Muscle of leg (tissue), 11 donors: ENCODE data around the gene SIL1. TPM values are rescaled to one million over a fixed set of nuclear protein-coding genes. Genes with fewer than 3 reads are reported as not detected.
"Not testable (repeated sequence)": the region's sequence is repeated elsewhere in the genome, so short reads cannot be mapped to it uniquely, and the experiment has no call there.

Source experiments
- DNase-seq: peaks from one replicate; pipeline ENCODE4 v3.0.0; 2013
- H3K27ac ChIP-seq: one replicate; pipeline ENCODE4 v1.5.1; 2013; ENCODE audit warnings: mild to moderate bottlenecking, low read length, control low read depth
- H3K27me3 ChIP-seq: one replicate; pipeline ENCODE4 v1.6.1; 2013; ENCODE audit warnings: low read length; ENCODE audit not compliant: control insufficient read depth, insufficient read depth
- H3K36me3 ChIP-seq: one replicate; pipeline ENCODE4 v1.6.1; 2013; ENCODE audit warnings: low read length; ENCODE audit not compliant: control insufficient read depth, insufficient read depth
- H3K4me1 ChIP-seq: one replicate; pipeline ENCODE4 v1.6.1; 2013; ENCODE audit warnings: low read length; ENCODE audit not compliant: control insufficient read depth, insufficient read depth
- H3K4me3 ChIP-seq: one replicate; pipeline ENCODE4 v1.5.1; 2013; ENCODE audit warnings: low read length, control low read depth
- H3K9me3 ChIP-seq: replicated peaks from 2 replicates; pipeline ENCODE4 v1.6.1; 2013; ENCODE audit warnings: low read depth, low read length; ENCODE audit not compliant: control insufficient read depth
- WGBS: methylation state at CpG from one replicate; pipeline ENCODE4 v1.1.5; 2013; ENCODE audit warnings: missing lambda C conversion rate; ENCODE audit not compliant: insufficient coverage; 5-methylcytosine and 5-hydroxymethylcytosine counted together
- polyA plus RNA-seq, 8 donors: library from polyadenylated mRNA; unstranded; fragments of 120-200 nt; gene quantifications; one replicate each; pipeline versions ENCODE4 v1.2.1 to v1.2.3, GENCODE V29; 2013; ENCODE audit warnings: inconsistent platforms in 1 of 8, low replicate concordance in 1 of 8; ENCODE audit not compliant: insufficient read length in 8 of 8, insufficient read depth in 1 of 8
- total RNA-seq: library from RNA; stranded (reverse); fragments of 120-200 nt; gene quantifications from one replicate; pipeline ENCODE4 v1.2.4, GENCODE V29; 2013

SIL1 gene
- total and polyA plus RNA-seq, 9 donors: 20.0 to 34.7 (median 26.4) TPM

- Histone ChIP-seq H3K27ac (no peak overlapping the region), H3K36me3 (peaks cover 21% of the 10 kb centered on the region), H3K27me3 (no peaks in the 10 kb centered on the region), H3K4me1 (peaks cover 9% of the 10 kb centered on the region), H3K9me3 (no peaks in the 10 kb centered on the region), H3K4me3 (no peak overlapping the region)
- 100% methylated on average over 2 of the region's 3 CpGs for WGBS
- no peak for DNase-seq
Measured at GRCh38 chr5:139021346-139021745, 176.8 kb downstream of the SIL1 start.

- peaks cover 9% of the 10 kb centered on the region for H3K4me1 ChIP-seq
- peak; percentile 22 for DNase-seq
- H3K4me3 ChIP-seq: no peak overlapping the region
- no peaks in the 10 kb centered on the region for H3K9me3 ChIP-seq
- no peak overlapping the region for H3K27ac ChIP-seq
- H3K36me3 ChIP-seq: peaks cover 18% of the 10 kb centered on the region
- H3K27me3 ChIP-seq: no peaks in the 10 kb centered on the region
- no CpG with 5 or more reads among the region's 4 CpGs for WGBS
Measured at GRCh38 chr5:139019880-139020279, 178.3 kb downstream of the SIL1 start.

- peaks cover 9% of the 10 kb centered on the region for H3K4me1 ChIP-seq
- WGBS: no CpG with 5 or more reads among the region's 3 CpGs
- H3K36me3 ChIP-seq: peaks cover 21% of the 10 kb centered on the region
Measured at GRCh38 chr5:139019211-139019610, 179.0 kb downstream of the SIL1 start.

GRCh38 chr5:139017624-139018023, 180.5 kb downstream of the SIL1 start:
- Histone ChIP-seq H3K27ac (no peak overlapping the region), H3K9me3 (no peaks in the 10 kb centered on the region), H3K4me3 (no peak overlapping the region), H3K4me1 (peaks cover 2% of the 10 kb centered on the region), H3K36me3 (peaks cover 21% of the 10 kb centered on the region), H3K27me3 (no peaks in the 10 kb centered on the region)
- no CpG with 5 or more reads among the region's 5 CpGs for WGBS
- DNase-seq: no peak

More at GRCh38 chr5:139019211-139019610, 179.0 kb downstream of the SIL1 start:
- no peaks in the 10 kb centered on the region for H3K9me3 ChIP-seq
- no peak overlapping the region for H3K27ac ChIP-seq
- no peak for DNase-seq
- no peaks in the 10 kb centered on the region for H3K27me3 ChIP-seq
- H3K4me3 ChIP-seq: no peak overlapping the region

- no peak overlapping the region for H3K27ac ChIP-seq
- H3K4me3 ChIP-seq: no peak overlapping the region
- H3K4me1 ChIP-seq: no peaks in the 10 kb centered on the region
- WGBS: 97% methylated on average over 2 of the region's 3 CpGs
- DNase-seq: no peak
- peaks cover 20% of the 10 kb centered on the region for H3K36me3 ChIP-seq
- no peaks in the 10 kb centered on the region for H3K27me3 ChIP-seq
- no peaks in the 10 kb centered on the region for H3K9me3 ChIP-seq
Measured at GRCh38 chr5:139016186-139016585, 182.0 kb downstream of the SIL1 start.

GRCh38 chr5:139014726-139015125, 183.4 kb downstream of the SIL1 start:
- H3K4me3 ChIP-seq: no peak overlapping the region
- 88% methylated on average over 1 of the region's 4 CpGs for WGBS

GRCh38 chr5:139012176-139012575, 186.0 kb downstream of the SIL1 start:
- WGBS: no CpG with 5 or more reads among the region's 4 CpGs
- Histone ChIP-seq H3K4me1 (no peaks in the 10 kb centered on the region), H3K4me3 (no peak overlapping the region), H3K27me3 (no peaks in the 10 kb centered on the region), H3K27ac (no peak overlapping the region), H3K36me3 (peaks cover 3% of the 10 kb centered on the region), H3K9me3 (no peaks in the 10 kb centered on the region)
- DNase-seq: no peak

More at GRCh38 chr5:139014726-139015125, 183.4 kb downstream of the SIL1 start:
- H3K9me3 ChIP-seq: no peaks in the 10 kb centered on the region
- H3K4me1 ChIP-seq: no peaks in the 10 kb centered on the region
- no peak overlapping the region for H3K27ac ChIP-seq
- no peaks in the 10 kb centered on the region for H3K27me3 ChIP-seq
- no peak for DNase-seq
- peaks cover 8% of the 10 kb centered on the region for H3K36me3 ChIP-seq

GRCh38 chr5:139011156-139011555, 187.0 kb downstream of the SIL1 start:
- not testable (repeated sequence) for H3K4me3 ChIP-seq, H3K27ac ChIP-seq, H3K36me3 ChIP-seq, DNase-seq, H3K9me3 ChIP-seq, H3K27me3 ChIP-seq, H3K4me1 ChIP-seq
- no CpG with 5 or more reads among the region's 25 CpGs for WGBS

- H3K27ac ChIP-seq: no peak overlapping the region
- no peaks in the 10 kb centered on the region for H3K9me3 ChIP-seq
- no peak overlapping the region for H3K4me3 ChIP-seq
- WGBS: no CpG with 5 or more reads among the region's 3 CpGs
- DNase-seq: no peak
- H3K27me3 ChIP-seq: no peaks in the 10 kb centered on the region
- H3K4me1 ChIP-seq: no peaks in the 10 kb centered on the region
- H3K36me3 ChIP-seq: no peaks in the 10 kb centered on the region
Measured at GRCh38 chr5:139004374-139005307, 193.5 kb downstream of the SIL1 start.

GRCh38 chr5:138999674-139000073, 198.5 kb downstream of the SIL1 start:
- no CpG with 5 or more reads among the region's 1 CpG for WGBS
- Histone ChIP-seq H3K36me3 (no peaks in the 10 kb centered on the region), H3K27ac (no peak overlapping the region), H3K4me3 (no peak overlapping the region), H3K27me3 (no peaks in the 10 kb centered on the region), H3K4me1 (no peaks in the 10 kb centered on the region), H3K9me3 (peaks cover 3% of the 10 kb centered on the region)
- DNase-seq: no peak
